Stimulated activated CD8-positive, alpha-beta memory T cell treated with anti-CD3 and anti-CD28 coated beads, Interleukin-15, amount 100 ng/mL, for 48 hours (primary cell): Measurements from ENCODE around the gene NDRG2.
A peak's percentile ranks its signal among the peaks of the same experiment; 100 is the strongest.
"Not testable (repeated sequence)": the region's sequence is repeated elsewhere in the genome, so short reads cannot be mapped to it uniquely, and the experiment has no call there.

Source experiments
- DNase-seq, 2 donors: peaks; one replicate each; pipeline ENCODE4 v3.0.0-alpha.2; 2020; ENCODE audit warnings: low read depth in 2 of 2

NDRG2 gene

DNA sequence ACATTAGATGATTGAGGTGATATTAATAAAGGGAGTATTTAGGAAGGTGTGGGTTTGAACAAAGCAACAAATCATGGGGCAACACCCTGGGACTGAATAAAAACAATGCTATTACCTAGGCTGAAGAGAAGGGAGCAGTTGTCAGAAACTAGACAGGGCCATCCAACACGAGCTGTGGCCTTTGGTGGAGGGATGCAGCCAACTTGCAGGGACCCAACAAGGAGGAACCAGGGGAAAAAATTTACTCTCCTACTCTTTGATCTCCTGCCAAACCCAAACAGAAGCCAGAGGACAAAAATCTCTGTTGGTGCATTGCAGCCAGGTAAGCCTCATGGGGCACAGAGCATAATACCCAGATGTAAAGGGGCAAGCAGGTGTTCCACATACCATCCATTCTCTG is 13.7 kb downstream of the NDRG2 start:
- DNase-seq, result no peak

GRCh38 chr14:21009721-21010120 is 15.1 kb downstream of the NDRG2 start:
- DNase-seq, result not testable (repeated sequence)

- no peak for DNase-seq
Observed at GRCh38 chr14:21003788-21004346, 21.0 kb downstream of the NDRG2 start.

DNA sequence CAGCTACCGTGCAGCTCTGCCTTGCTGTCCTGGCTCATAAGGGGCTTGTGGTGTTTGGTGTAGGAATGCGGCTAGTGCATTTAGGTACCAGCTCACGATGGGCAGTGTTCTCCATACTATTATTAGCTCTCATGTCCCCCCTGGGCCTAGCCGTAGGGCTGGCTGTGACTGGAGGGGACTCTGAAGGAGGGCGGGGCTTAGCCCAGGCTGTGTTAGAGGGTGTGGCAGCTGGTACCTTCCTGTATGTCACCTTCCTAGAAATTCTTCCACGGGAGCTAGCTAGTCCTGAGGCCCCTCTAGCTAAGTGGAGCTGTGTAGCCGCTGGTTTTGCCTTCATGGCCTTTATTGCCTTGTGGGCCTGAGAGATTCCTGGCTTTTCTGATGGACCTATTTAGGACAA is 23.6 kb downstream of the NDRG2 start:
- DNase-seq, result no peak

- no peak for DNase-seq
Observed at GRCh38 chr14:20999591-20999990, 25.3 kb downstream of the NDRG2 start.

DNA sequence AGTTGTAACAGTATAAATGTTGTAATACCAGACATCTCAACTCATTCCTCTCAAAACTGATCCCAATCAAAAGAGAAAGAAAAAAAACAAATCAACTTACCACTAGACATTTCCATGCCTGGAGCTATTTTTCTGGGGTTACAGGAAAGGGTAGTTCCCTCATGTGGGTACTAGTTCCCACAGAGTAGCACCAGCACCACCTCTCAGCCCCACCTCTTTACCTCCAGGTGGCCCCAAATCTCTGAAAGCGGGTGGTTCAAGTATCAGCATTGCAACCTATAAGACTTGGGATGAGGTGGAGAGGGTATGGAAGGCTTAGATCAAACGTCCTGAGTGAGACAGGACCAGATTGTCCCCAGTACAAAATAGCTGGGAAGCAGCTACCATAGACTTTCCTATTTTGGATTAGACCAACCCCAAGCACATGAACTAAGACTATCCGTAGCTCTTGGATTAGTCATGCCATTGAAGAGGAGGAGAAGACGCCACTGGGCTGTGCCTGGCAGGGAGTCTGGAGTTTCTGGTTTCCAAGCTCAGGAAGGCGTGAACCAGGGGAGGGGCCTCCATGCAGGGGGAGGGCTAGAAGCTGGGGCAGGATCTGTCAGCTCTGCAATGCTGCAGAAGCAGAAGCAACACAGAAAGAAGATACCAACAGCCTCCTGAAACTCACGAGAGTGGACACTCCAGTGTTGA is 26.0 kb downstream of the NDRG2 start, which contains the start of gene SLC39A2:
SLC39A2 (plus strand) TSS at position 620 of the 693 bp plus-strand sequence. CDS start 154 bp downstream, outside the sequence.
- no peak for DNase-seq

GRCh38 chr14:20998139-20998538 is 26.7 kb downstream of the NDRG2 start:
- no peak for DNase-seq

DNA sequence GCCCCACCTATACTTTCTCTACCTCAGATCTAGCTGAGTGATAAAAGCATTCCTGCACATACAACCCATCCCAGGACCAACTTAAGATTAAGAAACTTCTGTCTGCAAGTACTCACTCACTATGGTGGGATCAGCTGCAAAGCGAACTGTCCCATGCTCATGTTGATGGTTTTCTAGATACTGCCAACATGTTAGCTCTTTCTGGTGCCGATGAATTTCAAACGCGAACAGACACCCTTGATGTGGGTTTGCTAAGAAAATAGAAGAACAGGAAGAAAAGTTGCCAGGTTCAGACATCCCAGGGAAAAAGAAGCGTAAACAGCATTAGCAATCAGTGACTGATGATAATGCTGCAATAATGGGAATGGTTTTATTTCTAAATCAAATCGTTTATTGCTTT is 27.3 kb downstream of the NDRG2 start:
- DNase-seq, result no peak

GRCh38 chr14:20997115-20997514 is 27.7 kb downstream of the NDRG2 start:
- DNase-seq, result no peak

DNA sequence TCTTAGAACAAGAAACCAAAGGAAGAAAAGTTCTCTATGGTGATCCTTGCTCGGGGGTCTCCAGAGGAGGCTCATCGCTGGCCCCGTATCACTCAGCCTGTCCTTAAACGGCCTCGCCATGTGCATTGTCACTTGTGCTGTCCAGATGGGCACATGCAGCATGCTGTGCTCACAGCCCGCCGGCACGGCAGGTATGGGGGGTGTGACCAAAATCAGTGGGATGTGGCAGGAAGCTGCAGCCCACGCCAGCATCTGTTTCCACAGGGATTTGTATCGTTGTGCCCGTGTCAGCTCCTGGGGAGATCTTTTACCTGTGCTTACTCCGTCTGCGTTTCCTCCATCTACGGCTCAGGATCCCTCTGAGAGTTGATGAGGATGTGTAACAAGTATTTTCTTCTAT is 28.3 kb downstream of the NDRG2 start:
- no peak for DNase-seq

DNA sequence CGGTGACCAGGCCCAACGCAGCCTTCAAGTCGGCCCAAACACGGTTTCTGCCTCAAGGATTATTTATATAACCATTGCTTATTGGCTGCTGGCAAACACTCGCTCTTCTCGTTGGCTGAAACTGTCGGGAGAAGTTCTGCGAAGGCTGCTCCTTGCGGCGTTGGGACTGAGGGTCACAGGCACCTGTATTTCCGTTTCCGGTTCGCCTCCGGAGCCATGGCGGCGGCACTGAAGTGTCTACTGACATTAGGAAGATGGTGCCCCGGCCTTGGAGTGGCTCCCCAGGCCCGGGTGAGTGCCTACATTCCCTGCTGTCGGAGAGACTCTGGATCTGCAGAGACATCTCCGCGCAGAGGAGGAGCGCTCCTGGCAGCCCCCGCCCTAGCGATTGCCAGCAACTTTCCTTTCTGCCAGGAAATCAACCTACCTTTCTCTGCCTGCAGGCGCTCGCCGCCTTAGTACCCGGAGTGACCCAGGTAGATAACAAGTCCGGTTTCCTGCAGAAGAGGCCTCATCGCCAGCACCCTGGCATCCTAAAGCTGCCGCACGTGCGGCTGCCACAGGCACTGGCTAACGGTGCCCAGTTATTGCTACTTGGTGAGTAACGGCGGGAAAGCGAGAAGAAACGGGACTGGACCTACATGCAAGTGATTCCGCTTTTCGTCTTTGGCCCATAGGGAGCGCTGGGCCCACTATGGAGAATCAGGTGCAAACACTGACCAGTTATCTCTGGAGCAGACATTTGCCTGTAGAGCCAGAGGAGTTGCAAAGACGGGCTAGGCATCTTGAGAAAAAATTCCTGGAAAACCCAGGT is 34.9 kb downstream of the NDRG2 start, which contains the start of gene METTL17:
METTL17 (plus strand) TSS at position 194 of the 814 bp plus-strand sequence; CDS start at position 217, 23 bp downstream.
- DNase-seq, result peak; percentile 80 to 83

- no peak for DNase-seq
Observed at GRCh38 chr14:20989471-20989786, 35.4 kb downstream of the NDRG2 start.

DNA sequence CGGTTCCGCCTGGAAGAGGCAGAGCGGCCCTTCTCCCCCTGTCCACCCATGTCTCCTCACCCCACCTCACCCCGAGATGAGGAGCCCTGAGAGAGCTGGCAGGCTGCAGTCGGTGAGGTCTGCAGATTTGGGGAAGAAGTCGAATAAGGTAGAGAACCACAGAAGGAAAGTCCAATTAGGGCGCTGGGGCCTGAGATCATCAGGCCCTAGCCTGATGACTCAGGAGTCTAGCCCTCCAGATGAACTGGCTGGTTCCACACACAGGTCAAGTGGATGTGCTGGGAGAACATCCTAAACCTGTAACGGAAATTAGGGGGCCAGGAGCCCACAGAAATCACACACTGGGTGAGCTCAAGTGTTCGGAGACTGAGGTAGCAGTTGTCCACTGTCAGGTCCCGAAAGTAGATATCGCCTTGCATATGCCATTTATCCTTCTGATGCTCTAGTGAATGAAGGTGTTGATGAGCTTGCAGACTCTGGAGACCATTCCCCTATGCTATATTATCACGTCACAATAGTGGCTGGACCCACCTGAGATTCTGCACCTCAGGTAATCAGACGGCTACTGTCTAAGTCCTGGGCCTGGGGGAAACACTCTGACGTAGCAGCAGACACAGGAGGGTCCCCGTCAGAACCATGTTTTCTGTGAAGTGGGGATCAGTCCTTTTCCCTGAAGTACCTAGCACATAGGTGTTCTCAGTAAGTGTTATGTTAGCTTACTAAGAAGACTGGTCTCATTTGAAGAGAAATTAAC is 36.0 kb downstream of the NDRG2 start:
- DNase-seq, result no peak

- DNase-seq, result no peak
Observed at GRCh38 chr14:20986811-20987210, 38.0 kb downstream of the NDRG2 start.

DNA sequence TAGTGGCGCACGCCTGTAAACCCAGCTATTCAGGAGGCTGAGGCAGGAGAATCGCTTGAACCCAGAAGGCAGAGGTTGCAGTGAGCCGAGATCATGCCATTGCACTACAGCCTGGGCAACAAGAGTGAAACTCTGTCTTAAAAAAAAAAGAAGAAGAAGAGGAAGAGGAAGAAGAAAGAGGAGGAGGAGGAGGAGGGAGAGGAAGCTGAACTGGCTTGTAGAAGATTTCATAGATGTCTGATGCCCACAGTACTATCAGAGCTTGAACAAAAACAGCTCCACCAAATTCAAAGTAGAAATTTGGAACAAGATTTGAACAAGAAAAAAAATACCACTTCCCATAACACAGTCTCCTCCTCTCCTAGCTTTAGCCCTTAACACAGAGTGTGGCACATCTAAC is 39.2 kb downstream of the NDRG2 start:
- DNase-seq, result not testable (repeated sequence)

DNA sequence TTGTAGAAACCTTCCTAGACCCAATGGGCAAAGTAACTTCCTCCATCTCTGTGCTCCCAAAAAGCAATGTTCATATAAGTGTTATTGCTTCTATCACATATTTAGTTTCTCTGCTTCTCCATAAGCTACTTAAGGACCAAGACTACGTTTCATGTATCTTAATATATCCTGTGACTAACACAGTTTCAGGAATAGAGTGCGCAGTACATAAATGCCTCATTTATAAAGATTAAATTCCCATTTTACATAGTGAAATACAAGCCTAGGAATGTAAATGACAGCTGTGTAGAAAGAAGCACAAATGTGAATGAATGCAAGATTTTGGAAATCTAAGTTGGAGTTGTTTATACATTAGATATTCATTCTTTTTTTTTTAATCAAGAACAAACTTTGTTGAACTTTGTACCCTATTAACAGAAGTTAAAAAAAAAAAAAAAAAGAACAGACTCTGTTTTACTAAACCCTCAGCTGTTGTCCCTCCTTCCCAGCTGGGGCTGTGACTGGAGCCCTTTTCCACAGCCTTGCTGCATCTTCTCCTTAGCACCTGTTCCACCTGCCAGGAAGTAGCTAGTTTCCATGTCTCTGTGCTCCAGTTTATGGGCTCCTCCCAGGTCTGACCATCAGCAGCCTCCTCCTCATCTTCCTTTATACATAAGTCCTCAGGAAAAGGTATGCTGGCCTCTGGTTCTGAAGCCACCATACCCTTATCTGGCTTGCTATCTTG is 42.1 kb downstream of the NDRG2 start:
- DNase-seq, result no peak

GRCh38 chr14:20980906-20981305 is 44.0 kb downstream of the NDRG2 start:
- no peak for DNase-seq

DNA sequence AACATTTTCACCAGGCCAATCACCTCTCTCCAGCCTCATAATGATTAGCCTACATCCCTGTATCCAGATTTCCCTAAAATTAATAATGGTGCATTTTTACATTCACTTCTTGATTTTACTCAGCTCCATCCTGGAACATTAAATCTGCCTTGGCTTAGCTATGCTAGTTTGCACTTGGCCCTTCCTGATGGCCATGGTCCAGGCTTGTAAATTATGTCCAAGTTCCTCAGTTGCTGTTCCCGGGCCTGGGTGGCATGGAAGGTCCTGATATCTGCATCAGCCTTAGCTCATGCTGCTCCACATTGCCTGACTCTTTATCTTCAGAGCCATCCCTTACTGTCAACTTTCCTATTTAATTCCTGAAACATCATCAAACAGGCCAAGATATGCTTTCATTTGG is 46.2 kb downstream of the NDRG2 start:
- no peak for DNase-seq

DNA sequence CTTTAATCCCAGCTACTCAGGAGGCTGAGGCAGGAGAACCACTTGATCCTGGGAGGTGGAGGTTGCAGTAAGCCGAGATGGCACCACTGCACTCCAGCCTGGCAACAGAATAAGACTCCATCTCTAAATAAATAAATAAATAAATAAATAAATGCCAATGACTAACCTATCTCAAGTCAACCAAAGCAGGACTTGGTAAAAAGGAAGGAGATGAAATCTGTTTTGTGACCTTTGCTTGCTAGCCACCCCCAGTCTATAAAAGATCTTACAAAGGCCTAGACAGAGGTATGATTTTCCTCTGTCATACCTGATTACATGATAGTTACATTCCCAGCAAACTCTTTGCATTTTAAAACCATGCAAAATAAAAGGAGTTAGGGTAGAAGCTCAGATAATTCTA is 48.6 kb downstream of the NDRG2 start:
- DNase-seq, result no peak

- DNase-seq, result no peak
Observed at GRCh38 chr14:20973501-20973900, 51.4 kb downstream of the NDRG2 start.

GRCh38 chr14:20971705-20972021 is 53.2 kb downstream of the NDRG2 start:
- DNase-seq, result no peak
